SK-N-SH (cell line): ENCODE results near the gene HSD11B1. TPM values are rescaled to one million over a fixed set of nuclear protein-coding genes. Genes with fewer than 3 reads are reported as not detected.

ENCODE experiments used
- CTCF ChIA-PET: fragments of 300-600, 350-600 bp; formaldehyde crosslinking; extraction: SDS; loops from one replicate; lab custom pipeline; 2021; lab: Yijun Ruan, JAX
- POLR2A ChIA-PET: fragments of 350-600 bp; sonication (Branson Sonifier 250); formaldehyde crosslinking; extraction: SDS; loops from one replicate; lab custom pipeline; 2020; ENCODE audit warnings: antibody characterized with exemption, inconsistent platforms; lab: Yijun Ruan, JAX
- DNase-seq: peaks from one replicate; pipeline ENCODE4 v3.0.0; 2012
- H2AFZ ChIP-seq: fragments of 200-600 bp; sonication (generic); 2 replicates; pipeline ENCODE4 v1.8.1; 2016; ENCODE audit warnings: antibody characterized with exemption, mild to moderate bottlenecking, low read depth
- H3F3A ChIP-seq: fragments of 200-600 bp; sonication (generic); replicated peaks from 2 replicates; pipeline ENCODE3; 2016; ENCODE audit warnings: antibody characterized with exemption, mild to moderate bottlenecking; ENCODE audit not compliant: insufficient read depth
- H3K27ac ChIP-seq, 2 experiments: fragments of 200-500 bp in 1 of 2; fragments of 200-600 bp in 1 of 2; sonication (Bioruptor generic) in 1 of 2; sonication (generic), shearing (Covaris generic) in 1 of 2; 2 replicates each; pipeline versions ENCODE4 v1.5.1 to v1.6.1; 2014 to 2016; ENCODE audit warnings: low read depth in 2 of 2, inconsistent platforms in 1 of 2, low read length in 1 of 2, mild to moderate bottlenecking in 1 of 2, mixed read lengths in 1 of 2
- H3K27me3 ChIP-seq: fragments of 200-600 bp; sonication (generic), shearing (Covaris generic); 2 replicates; pipeline ENCODE4 v1.6.1; 2016; ENCODE audit warnings: mixed run types; ENCODE audit not compliant: insufficient read depth
- H3K36me3 ChIP-seq, 2 experiments: fragments of 200-500 bp in 1 of 2; fragments of 200-600 bp in 1 of 2; sonication (Bioruptor generic) in 1 of 2; sonication (generic) in 1 of 2; replicated peaks in 1 of 2; 2 replicates each; pipeline versions ENCODE3 to v1.5.1; 2014 to 2016; ENCODE audit warnings: low read length in 1 of 2, mild to moderate bottlenecking in 1 of 2; ENCODE audit not compliant: insufficient read depth in 2 of 2, control insufficient read depth in 1 of 2
- H3K4me1 ChIP-seq, 2 experiments: fragments of 200-500 bp in 1 of 2; fragments of 200-600 bp in 1 of 2; sonication (Bioruptor generic) in 1 of 2; sonication (generic), shearing (Covaris generic) in 1 of 2; 2 replicates each; pipeline versions ENCODE4 v1.5.1 to v1.6.1; 2014 to 2016; ENCODE audit warnings: low read depth in 1 of 2, low read length in 1 of 2, mixed run types in 1 of 2; ENCODE audit not compliant: insufficient read depth in 2 of 2, control insufficient read depth in 1 of 2
- H3K4me2 ChIP-seq: fragments of 200-600 bp; sonication (generic), shearing (Covaris generic); 2 replicates; pipeline ENCODE4 v1.6.1; 2017; ENCODE audit warnings: mixed run types
- H3K4me3 ChIP-seq, 2 experiments: fragments of 200-500 bp in 1 of 2; fragments of 200-600 bp in 1 of 2; sonication (Bioruptor generic) in 1 of 2; sonication (generic), shearing (Covaris generic) in 1 of 2; 2 replicates each; pipeline versions ENCODE4 v1.5.1 to v1.8.1; 2014 to 2016; ENCODE audit warnings: low read depth in 2 of 2, inconsistent platforms in 1 of 2, low read length in 1 of 2, mild to moderate bottlenecking in 1 of 2, mixed read lengths in 1 of 2, moderate library complexity in 1 of 2
- H3K79me2 ChIP-seq: fragments of 200-600 bp; sonication (generic); 2 replicates; pipeline ENCODE4 v1.8.1; 2017; ENCODE audit warnings: mild to moderate bottlenecking; ENCODE audit not compliant: insufficient read depth
- H3K9ac ChIP-seq: fragments of 200-600 bp; sonication (generic); 2 replicates; pipeline ENCODE4 v1.6.1; 2017; ENCODE audit warnings: mixed run types
- H3K9me2 ChIP-seq: fragments of 200-600 bp; sonication (generic); 2 replicates; pipeline ENCODE4 v1.6.1; 2017; ENCODE audit warnings: mixed run types
- H3K9me3 ChIP-seq: fragments of 200-600 bp; sonication (generic); 2 replicates; pipeline ENCODE4 v1.6.1; 2017; ENCODE audit warnings: mixed run types, mild to moderate bottlenecking, moderate library complexity
- H4K20me1 ChIP-seq: fragments of 200-600 bp; sonication (generic); 2 replicates; pipeline ENCODE4 v1.6.1; 2017; ENCODE audit warnings: mild to moderate bottlenecking, mixed run types; ENCODE audit not compliant: insufficient read depth
- CHD2 ChIP-seq: fragments of 150-350 bp; IDR thresholded peaks from 2 replicates; pipeline ENCODE4 v1.6.1; 2018; ENCODE audit warnings: low read length; ENCODE audit not compliant: partially characterized antibody
- EP300 ChIP-seq, 2 experiments: IDR thresholded peaks; 2 replicates each; pipeline versions ENCODE4 v1.4.0 to v1.6.1; 2012; ENCODE audit warnings: borderline replicate concordance in 1 of 2, low read depth in 1 of 2, low read length in 1 of 2
- FOXJ3 ChIP-seq: sonication (generic); formaldehyde crosslinking; IDR thresholded peaks from 2 replicates; pipeline ENCODE4 v1.5.1; 2020; ENCODE audit warnings: mild to moderate bottlenecking, missing genetic modification reagents
- GATA2 ChIP-seq: sonication (generic); formaldehyde crosslinking; IDR thresholded peaks from 2 replicates; pipeline ENCODE4 v1.5.0; 2020; ENCODE audit warnings: mild to moderate bottlenecking, missing genetic modification reagents
- JUND ChIP-seq: IDR thresholded peaks from 2 replicates; pipeline ENCODE4 v1.4.0; 2012
- RAD21 ChIP-seq: IDR thresholded peaks from 2 replicates; pipeline ENCODE4 v1.6.1; 2012; ENCODE audit warnings: mild to moderate bottlenecking, low read length
- RCOR1 ChIP-seq: fragments of 150-350 bp; IDR thresholded peaks from 2 replicates; pipeline ENCODE4 v1.6.1; 2017; ENCODE audit warnings: antibody characterized with exemption, low read length
- SIN3A ChIP-seq: IDR thresholded peaks from 2 replicates; pipeline ENCODE4 v1.6.1; 2012; ENCODE audit warnings: low read depth, mild to moderate bottlenecking, low read length, moderate library complexity, borderline replicate concordance
- TAF1 ChIP-seq: IDR thresholded peaks from 2 replicates; pipeline ENCODE4 v1.6.1; 2012; ENCODE audit warnings: low read depth, mild to moderate bottlenecking, low read length, moderate library complexity, borderline replicate concordance
- WGBS: methylation state at CpG from one replicate; pipeline ENCODE4 v1.1.6; 2017; ENCODE audit warnings: low lambda C conversion rate; 5-methylcytosine and 5-hydroxymethylcytosine counted together
- polyA plus RNA-seq, 3 experiments: library from polyadenylated mRNA; depleted of rRNA; stranded (reverse); fragments of >200 nt; gene quantifications; 2 replicates each; pipeline ENCODE4 v1.2.3, GENCODE V29; 2012
- TF ChIP-seq, protein P1 (sequence below): IDR thresholded peaks from 2 replicates; pipeline ENCODE4; 2012
- TF ChIP-seq, protein P2 (sequence below): IDR thresholded peaks from 2 replicates; pipeline ENCODE4 v1.4.0; 2012; ENCODE audit warnings: low read depth, borderline replicate concordance
- TF ChIP-seq, protein P3 (sequence below): fragments of 150-350 bp; IDR thresholded peaks from 2 replicates; pipeline ENCODE4 v1.6.1; 2017; ENCODE audit warnings: antibody characterized with exemption, low read length, low read depth, borderline replicate concordance

HSD11B1 gene
- polyA plus RNA-seq, 1 of the 3 experiments (the other 2 are of a cell fraction): 0.23 TPM

DNA sequence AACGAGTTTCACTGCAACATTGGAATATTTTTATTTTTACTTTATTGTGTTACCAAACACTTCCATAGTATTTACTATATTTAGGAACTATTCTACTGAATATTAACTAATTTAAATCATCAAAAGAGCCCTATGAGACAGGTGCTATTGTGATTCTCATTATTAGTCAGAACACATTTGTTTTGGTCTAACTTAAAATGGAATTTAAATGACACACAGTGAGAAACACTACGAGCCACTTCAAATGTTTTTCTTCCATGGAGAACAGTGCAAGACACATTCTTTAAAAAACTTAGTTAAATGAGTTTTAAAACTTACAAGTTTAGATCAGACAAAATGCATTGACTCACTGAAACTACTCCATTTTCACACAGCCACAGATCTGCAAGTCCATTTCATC, 44.6 kb downstream of the HSD11B1 start:
- no peaks in the 10 kb centered on the region for H3K79me2 ChIP-seq
- no peaks in the 10 kb centered on the region for H3K9me3 ChIP-seq
- H2AFZ ChIP-seq: peak overlapping the region; percentile 9; the same call in 1 of the 2 replicates
- WGBS: 51% methylated on average over 2 of the region's 2 CpGs
- H3K4me2 ChIP-seq: no peak overlapping the region
- H3K4me3 ChIP-seq: no peak overlapping the region
- no peaks in the 10 kb centered on the region for H3K27me3 ChIP-seq
- H3K36me3 ChIP-seq: no peaks in the 10 kb centered on the region
- peaks cover 5% of the 10 kb centered on the region for H3F3A ChIP-seq
- H3K9ac ChIP-seq: no peak overlapping the region
- no peaks in the 10 kb centered on the region for H3K9me2 ChIP-seq
- TF ChIP-seq RAD21 (no peak), RCOR1 (no peak), TAF1 (no peak), EP300 (IDR thresholded peaks at IDR 0.05; ENCODE audit: borderline replicate concordance in 1 of 2, low read depth in 1 of 2, low read length in 1 of 2) (no peak), JUND (no peak)
- TF ChIP-seq, protein P1, sequence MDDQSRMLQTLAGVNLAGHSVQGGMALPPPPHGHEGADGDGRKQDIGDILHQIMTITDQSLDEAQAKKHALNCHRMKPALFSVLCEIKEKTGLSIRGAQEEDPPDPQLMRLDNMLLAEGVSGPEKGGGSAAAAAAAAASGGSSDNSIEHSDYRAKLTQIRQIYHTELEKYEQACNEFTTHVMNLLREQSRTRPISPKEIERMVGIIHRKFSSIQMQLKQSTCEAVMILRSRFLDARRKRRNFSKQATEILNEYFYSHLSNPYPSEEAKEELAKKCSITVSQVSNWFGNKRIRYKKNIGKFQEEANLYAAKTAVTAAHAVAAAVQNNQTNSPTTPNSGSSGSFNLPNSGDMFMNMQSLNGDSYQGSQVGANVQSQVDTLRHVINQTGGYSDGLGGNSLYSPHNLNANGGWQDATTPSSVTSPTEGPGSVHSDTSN: no peak
- TF ChIP-seq, protein P2, sequence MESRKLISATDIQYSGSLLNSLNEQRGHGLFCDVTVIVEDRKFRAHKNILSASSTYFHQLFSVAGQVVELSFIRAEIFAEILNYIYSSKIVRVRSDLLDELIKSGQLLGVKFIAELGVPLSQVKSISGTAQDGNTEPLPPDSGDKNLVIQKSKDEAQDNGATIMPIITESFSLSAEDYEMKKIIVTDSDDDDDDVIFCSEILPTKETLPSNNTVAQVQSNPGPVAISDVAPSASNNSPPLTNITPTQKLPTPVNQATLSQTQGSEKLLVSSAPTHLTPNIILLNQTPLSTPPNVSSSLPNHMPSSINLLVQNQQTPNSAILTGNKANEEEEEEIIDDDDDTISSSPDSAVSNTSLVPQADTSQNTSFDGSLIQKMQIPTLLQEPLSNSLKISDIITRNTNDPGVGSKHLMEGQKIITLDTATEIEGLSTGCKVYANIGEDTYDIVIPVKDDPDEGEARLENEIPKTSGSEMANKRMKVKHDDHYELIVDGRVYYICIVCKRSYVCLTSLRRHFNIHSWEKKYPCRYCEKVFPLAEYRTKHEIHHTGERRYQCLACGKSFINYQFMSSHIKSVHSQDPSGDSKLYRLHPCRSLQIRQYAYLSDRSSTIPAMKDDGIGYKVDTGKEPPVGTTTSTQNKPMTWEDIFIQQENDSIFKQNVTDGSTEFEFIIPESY: no peak
- H3K27ac ChIP-seq: no peak overlapping the region
- ChIA-PET CTCF (interaction anchor here (0.8 to 1.2 kb wide), 3 partner anchors 19 to 111 kb away, joined by 3 read pairs; no protein-coding TSS in a partner anchor), POLR2A (no interaction called here)
- no peaks in the 10 kb centered on the region for H4K20me1 ChIP-seq
- DNase-seq: no peak
- peaks cover 9 to 16% of the 10 kb centered on the region in 2 experiments; a peak in 3 of 4 replicates for H3K4me1 ChIP-seq

DNA sequence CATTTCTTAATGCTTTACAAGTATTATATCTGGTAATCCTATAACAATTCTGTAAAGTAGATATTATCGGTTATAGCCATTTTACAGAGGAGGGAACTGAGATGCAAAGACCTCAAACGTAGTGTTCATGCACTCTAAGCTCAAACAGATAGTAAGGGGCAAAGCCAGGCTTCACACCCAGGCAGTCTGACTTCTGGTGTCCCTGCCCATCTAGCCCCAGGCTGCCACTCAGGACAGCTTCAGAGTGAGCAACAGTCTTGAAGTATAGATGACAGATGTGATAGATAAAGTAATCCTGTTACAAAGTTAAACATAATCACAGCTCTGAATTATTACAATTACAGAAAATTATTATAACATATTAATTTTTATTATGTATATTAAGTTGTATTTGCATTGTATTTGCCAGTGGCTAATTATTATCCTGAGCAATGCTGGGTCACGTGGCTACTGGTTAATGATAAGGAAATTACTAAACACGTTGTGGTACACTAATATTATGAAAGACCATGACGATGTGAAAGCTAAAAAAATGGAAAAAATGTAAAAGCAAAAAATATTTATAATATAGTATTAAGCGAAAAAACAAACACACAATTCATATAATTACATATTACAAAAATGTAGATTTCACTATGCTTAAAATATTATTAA, 45.2 kb downstream of the HSD11B1 start:
- WGBS: 60% methylated on average over 6 of the region's 6 CpGs
- ChIA-PET CTCF (interaction anchor here (1.2 kb wide), 1 partner anchor 111 kb away, joined by 3 read pairs; no protein-coding TSS in a partner anchor), POLR2A (no interaction called here)

More for the DNA sequence above, 45.2 kb downstream of the HSD11B1 start:
- no peaks in the 10 kb centered on the region for H3K9me3 ChIP-seq
- no peaks in the 10 kb centered on the region for H3K79me2 ChIP-seq
- H3K4me3 ChIP-seq: no peak overlapping the region
- no peaks in the 10 kb centered on the region for H3K9me2 ChIP-seq
- H3K9ac ChIP-seq: no peak overlapping the region
- no peak for TF ChIP-seq SIN3A
- peak; percentile 15 for TF ChIP-seq CHD2
- no peak for TF ChIP-seq FOXJ3 (CRISPR knock-in tag)
- TF ChIP-seq, protein P3, sequence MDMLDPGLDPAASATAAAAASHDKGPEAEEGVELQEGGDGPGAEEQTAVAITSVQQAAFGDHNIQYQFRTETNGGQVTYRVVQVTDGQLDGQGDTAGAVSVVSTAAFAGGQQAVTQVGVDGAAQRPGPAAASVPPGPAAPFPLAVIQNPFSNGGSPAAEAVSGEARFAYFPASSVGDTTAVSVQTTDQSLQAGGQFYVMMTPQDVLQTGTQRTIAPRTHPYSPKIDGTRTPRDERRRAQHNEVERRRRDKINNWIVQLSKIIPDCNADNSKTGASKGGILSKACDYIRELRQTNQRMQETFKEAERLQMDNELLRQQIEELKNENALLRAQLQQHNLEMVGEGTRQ: no peak
- TF ChIP-seq, protein P1: no peak
- TF ChIP-seq GATA2 (CRISPR knock-in tag): peak; percentile 44
- H3K4me2 ChIP-seq: no peak overlapping the region
- peaks cover 9 to 16% of the 10 kb centered on the region in 2 experiments; a peak in 3 of 4 replicates for H3K4me1 ChIP-seq
- peak; percentile 59 for DNase-seq
- H4K20me1 ChIP-seq: no peaks in the 10 kb centered on the region
- H3K36me3 ChIP-seq: no peaks in the 10 kb centered on the region
- peak overlapping the region; percentile 9; the same call in 1 of the 2 replicates for H2AFZ ChIP-seq
- peaks cover 5% of the 10 kb centered on the region for H3F3A ChIP-seq
- no peaks in the 10 kb centered on the region for H3K27me3 ChIP-seq
- no peak overlapping the region for H3K27ac ChIP-seq
